Liver (tissue), 9 donors: Measurements from ENCODE around the gene STXBP6. TPM values are rescaled to one million over a fixed set of nuclear protein-coding genes. Genes with fewer than 3 reads are reported as not detected.

Experiments used
- DNase-seq: peaks from one replicate; pipeline ENCODE4 v3.0.0-alpha.2; 2017; ENCODE audit warnings: low spot score
- H3K27ac ChIP-seq, 2 donors: one replicate each; pipeline ENCODE4 v1.7.0; 2013; ENCODE audit warnings: inconsistent platforms in 2 of 2, low read length in 2 of 2, control low read depth in 1 of 2, low read depth in 1 of 2, mild to moderate bottlenecking in 1 of 2
- H3K27me3 ChIP-seq, 4 donors: one replicate each; pipeline versions ENCODE4 v1.6.1 to v1.7.0; 2013; ENCODE audit warnings: low read length in 3 of 4, inconsistent platforms in 1 of 4, mild to moderate bottlenecking in 1 of 4, moderate library complexity in 1 of 4; ENCODE audit not compliant: control insufficient read depth in 4 of 4, insufficient read depth in 4 of 4
- H3K36me3 ChIP-seq, 4 donors: one replicate each; pipeline versions ENCODE4 v1.6.1 to v1.7.0; 2013; ENCODE audit warnings: low read length in 3 of 4, mild to moderate bottlenecking in 3 of 4, low read depth in 1 of 4, moderate library complexity in 1 of 4; ENCODE audit not compliant: control insufficient read depth in 4 of 4, insufficient read depth in 3 of 4
- H3K4me1 ChIP-seq, 4 donors: one replicate each; pipeline versions ENCODE4 v1.6.1 to v1.7.0; 2013; ENCODE audit warnings: low read length in 3 of 4, mild to moderate bottlenecking in 3 of 4, moderate library complexity in 1 of 4; ENCODE audit not compliant: control insufficient read depth in 4 of 4, insufficient read depth in 4 of 4
- H3K4me3 ChIP-seq, 3 donors: one replicate each; pipeline versions ENCODE4 v1.6.1 to v1.7.0; 2013; ENCODE audit warnings: low read length in 3 of 3, control low read depth in 1 of 3, low read depth in 1 of 3, mild to moderate bottlenecking in 1 of 3
- H3K9ac ChIP-seq, 2 donors: one replicate each; pipeline ENCODE4 v1.7.0; 2013; ENCODE audit warnings: low read length in 2 of 2, mild to moderate bottlenecking in 2 of 2, moderate library complexity in 2 of 2, control low read depth in 1 of 2, low read depth in 1 of 2
- H3K9me3 ChIP-seq, 4 donors: one replicate each; pipeline versions ENCODE4 v1.6.1 to v1.7.0; 2013; ENCODE audit warnings: low read length in 3 of 4; ENCODE audit not compliant: control insufficient read depth in 4 of 4
- EGR1 ChIP-seq, 2 donors: IDR thresholded peaks; 2 replicates each; pipeline ENCODE4 v1.6.1; 2016 to 2018; ENCODE audit warnings: antibody characterized with exemption in 2 of 2, low read depth in 2 of 2
- FOXA1 ChIP-seq: IDR thresholded peaks from 2 replicates; pipeline ENCODE4 v1.6.1; 2016; ENCODE audit warnings: antibody characterized with exemption
- FOXA2 ChIP-seq: IDR thresholded peaks from 2 replicates; pipeline ENCODE4 v1.6.1; 2016; ENCODE audit warnings: antibody characterized with exemption
- GABPA ChIP-seq, 2 donors: IDR thresholded peaks in 1 of 2; conservative IDR thresholded peaks in 1 of 2; 2 replicates each; pipeline ENCODE4 v1.6.1; 2016; ENCODE audit warnings: antibody characterized with exemption in 2 of 2, mild to moderate bottlenecking in 1 of 2, moderate library complexity in 1 of 2
- HNF4A ChIP-seq, 2 donors: conservative IDR thresholded peaks; 2 replicates each; pipeline ENCODE4 v1.6.1; 2016; ENCODE audit warnings: antibody characterized with exemption in 2 of 2, mild to moderate bottlenecking in 2 of 2
- HNF4G ChIP-seq: IDR thresholded peaks from 2 replicates; pipeline ENCODE4 v1.6.1; 2016; ENCODE audit warnings: antibody characterized with exemption
- JUND ChIP-seq, 2 donors: IDR thresholded peaks; 2 replicates each; pipeline ENCODE4 v1.6.1; 2016; ENCODE audit warnings: antibody characterized with exemption in 2 of 2
- NR2F2 ChIP-seq: IDR thresholded peaks from 2 replicates; pipeline ENCODE4 v1.6.1; 2016; ENCODE audit warnings: antibody characterized with exemption
- RAD21 ChIP-seq, 2 donors: IDR thresholded peaks; 2 replicates each; pipeline ENCODE4 v1.6.1; 2016; ENCODE audit warnings: antibody characterized with exemption in 2 of 2, mild to moderate bottlenecking in 2 of 2
- RXRA ChIP-seq, 2 donors: IDR thresholded peaks; 2 replicates each; pipeline ENCODE4 v1.6.1; 2017 to 2018; ENCODE audit warnings: antibody characterized with exemption in 2 of 2, mild to moderate bottlenecking in 1 of 2
- SP1 ChIP-seq: IDR thresholded peaks from 2 replicates; pipeline ENCODE4 v1.6.1; 2018; ENCODE audit warnings: antibody characterized with exemption, mild to moderate bottlenecking
- TAF1 ChIP-seq: conservative IDR thresholded peaks from 2 replicates; pipeline ENCODE4 v1.6.1; 2016; ENCODE audit warnings: antibody characterized with exemption, mild to moderate bottlenecking
- WGBS: extraction: QIAGEN DNeasy Blood & Tissue Kit; methylation state at CpG from one replicate; pipeline ENCODE4 v1.1.7; 2013; 5-methylcytosine and 5-hydroxymethylcytosine counted together
- polyA plus RNA-seq, 2 donors: library from polyadenylated mRNA; stranded (reverse) in 1 of 2; unstranded in 1 of 2; fragments of 200-250 nt in 1 of 2; fragments of >200 nt in 1 of 2; fragmentation: Nextera tagmentation in 1 of 2; extraction: Ambion mirVana in 1 of 2; gene quantifications; one replicate each; pipeline versions ENCODE4 v1.2.1 to v1.2.3, GENCODE V29; 2013 to 2015
- total RNA-seq, 2 donors: library from RNA; depleted of rRNA; stranded (reverse); fragments of >200 nt; gene quantifications; one replicate each; pipeline ENCODE4 v1.2.3, GENCODE V29; 2014
- TF ChIP-seq, protein P1 (sequence below): IDR thresholded peaks from 2 replicates; pipeline ENCODE4 v1.6.1; 2016; ENCODE audit warnings: antibody characterized with exemption, mild to moderate bottlenecking
- TF ChIP-seq, protein P2 (sequence below): IDR thresholded peaks from 2 replicates; pipeline ENCODE4 v1.6.1; 2016; ENCODE audit warnings: antibody characterized with exemption
- TF ChIP-seq, protein P3 (sequence below): IDR thresholded peaks from 2 replicates; pipeline ENCODE4 v1.6.1; 2016; ENCODE audit warnings: antibody characterized with exemption
- TF ChIP-seq, protein P4 (sequence below): fragments of 150-350 bp; IDR thresholded peaks from 2 replicates; pipeline ENCODE4 v1.5.1; 2017; ENCODE audit warnings: improper control_type of control experiment, low read depth, low read length; ENCODE audit not compliant: missing input control
- donor health status: healthy.
- donor health status: healthy.
- donor health status: healthy.
- donor health status: healthy.
- donor health status: healthy.

Gene STXBP6
- total and polyA plus RNA-seq, 4 donors: 1.4 to 3.8 (median 1.8) TPM

DNA sequence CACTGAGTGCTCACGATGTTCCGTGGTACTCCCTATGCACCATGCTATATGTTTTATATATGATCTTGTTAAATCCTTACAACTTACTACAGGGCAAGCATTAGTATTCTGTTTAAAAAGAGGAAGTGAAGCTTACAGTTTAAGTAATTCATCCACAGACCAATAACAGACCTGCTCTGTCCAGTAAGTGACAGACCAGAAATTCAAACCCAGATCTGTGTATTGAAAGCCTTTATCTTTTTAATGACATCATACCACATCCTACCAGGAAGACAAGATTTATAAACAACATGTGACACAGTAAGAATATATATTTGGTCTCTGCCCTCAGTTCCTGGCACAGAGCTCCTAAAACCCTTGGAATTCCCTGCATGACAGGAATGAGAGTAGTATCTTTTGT lies 206.5 kb downstream of the STXBP6 start:
- no peak overlapping the region for H3K27ac ChIP-seq
- DNase-seq: no peak
- no peaks in the 10 kb centered on the region for H3K27me3 ChIP-seq
- H3K36me3 ChIP-seq: no peaks in the 10 kb centered on the region
- H3K4me3 ChIP-seq: no peak overlapping the region
- peaks cover 0 to 23% (median 14%) of the 10 kb centered on the region in 4 donors for H3K4me1 ChIP-seq
- no peaks in the 10 kb centered on the region for H3K9me3 ChIP-seq
- no peak overlapping the region for H3K9ac ChIP-seq
- WGBS: 80% methylated on average over 2 of the region's 2 CpGs
- TF ChIP-seq TAF1: no peak
- no peak for TF ChIP-seq RXRA (IDR thresholded peaks at IDR 0.05)
- no peak for TF ChIP-seq SP1
- TF ChIP-seq RAD21 (IDR thresholded peaks at IDR 0.05): no peak
- TF ChIP-seq, protein P1, sequence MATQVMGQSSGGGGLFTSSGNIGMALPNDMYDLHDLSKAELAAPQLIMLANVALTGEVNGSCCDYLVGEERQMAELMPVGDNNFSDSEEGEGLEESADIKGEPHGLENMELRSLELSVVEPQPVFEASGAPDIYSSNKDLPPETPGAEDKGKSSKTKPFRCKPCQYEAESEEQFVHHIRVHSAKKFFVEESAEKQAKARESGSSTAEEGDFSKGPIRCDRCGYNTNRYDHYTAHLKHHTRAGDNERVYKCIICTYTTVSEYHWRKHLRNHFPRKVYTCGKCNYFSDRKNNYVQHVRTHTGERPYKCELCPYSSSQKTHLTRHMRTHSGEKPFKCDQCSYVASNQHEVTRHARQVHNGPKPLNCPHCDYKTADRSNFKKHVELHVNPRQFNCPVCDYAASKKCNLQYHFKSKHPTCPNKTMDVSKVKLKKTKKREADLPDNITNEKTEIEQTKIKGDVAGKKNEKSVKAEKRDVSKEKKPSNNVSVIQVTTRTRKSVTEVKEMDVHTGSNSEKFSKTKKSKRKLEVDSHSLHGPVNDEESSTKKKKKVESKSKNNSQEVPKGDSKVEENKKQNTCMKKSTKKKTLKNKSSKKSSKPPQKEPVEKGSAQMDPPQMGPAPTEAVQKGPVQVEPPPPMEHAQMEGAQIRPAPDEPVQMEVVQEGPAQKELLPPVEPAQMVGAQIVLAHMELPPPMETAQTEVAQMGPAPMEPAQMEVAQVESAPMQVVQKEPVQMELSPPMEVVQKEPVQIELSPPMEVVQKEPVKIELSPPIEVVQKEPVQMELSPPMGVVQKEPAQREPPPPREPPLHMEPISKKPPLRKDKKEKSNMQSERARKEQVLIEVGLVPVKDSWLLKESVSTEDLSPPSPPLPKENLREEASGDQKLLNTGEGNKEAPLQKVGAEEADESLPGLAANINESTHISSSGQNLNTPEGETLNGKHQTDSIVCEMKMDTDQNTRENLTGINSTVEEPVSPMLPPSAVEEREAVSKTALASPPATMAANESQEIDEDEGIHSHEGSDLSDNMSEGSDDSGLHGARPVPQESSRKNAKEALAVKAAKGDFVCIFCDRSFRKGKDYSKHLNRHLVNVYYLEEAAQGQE: no peak
- TF ChIP-seq NR2F2: no peak
- no peak for TF ChIP-seq FOXA2
- no peak for TF ChIP-seq GABPA (IDR thresholded peaks at IDR 0.05 in 1 of 2, conservative IDR thresholded peaks at IDR 0.05 in 1 of 2)
- TF ChIP-seq, protein P2, sequence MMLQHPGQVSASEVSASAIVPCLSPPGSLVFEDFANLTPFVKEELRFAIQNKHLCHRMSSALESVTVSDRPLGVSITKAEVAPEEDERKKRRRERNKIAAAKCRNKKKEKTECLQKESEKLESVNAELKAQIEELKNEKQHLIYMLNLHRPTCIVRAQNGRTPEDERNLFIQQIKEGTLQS: no peak
- TF ChIP-seq, protein P3, sequence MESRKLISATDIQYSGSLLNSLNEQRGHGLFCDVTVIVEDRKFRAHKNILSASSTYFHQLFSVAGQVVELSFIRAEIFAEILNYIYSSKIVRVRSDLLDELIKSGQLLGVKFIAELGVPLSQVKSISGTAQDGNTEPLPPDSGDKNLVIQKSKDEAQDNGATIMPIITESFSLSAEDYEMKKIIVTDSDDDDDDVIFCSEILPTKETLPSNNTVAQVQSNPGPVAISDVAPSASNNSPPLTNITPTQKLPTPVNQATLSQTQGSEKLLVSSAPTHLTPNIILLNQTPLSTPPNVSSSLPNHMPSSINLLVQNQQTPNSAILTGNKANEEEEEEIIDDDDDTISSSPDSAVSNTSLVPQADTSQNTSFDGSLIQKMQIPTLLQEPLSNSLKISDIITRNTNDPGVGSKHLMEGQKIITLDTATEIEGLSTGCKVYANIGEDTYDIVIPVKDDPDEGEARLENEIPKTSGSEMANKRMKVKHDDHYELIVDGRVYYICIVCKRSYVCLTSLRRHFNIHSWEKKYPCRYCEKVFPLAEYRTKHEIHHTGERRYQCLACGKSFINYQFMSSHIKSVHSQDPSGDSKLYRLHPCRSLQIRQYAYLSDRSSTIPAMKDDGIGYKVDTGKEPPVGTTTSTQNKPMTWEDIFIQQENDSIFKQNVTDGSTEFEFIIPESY: no peak

DNA sequence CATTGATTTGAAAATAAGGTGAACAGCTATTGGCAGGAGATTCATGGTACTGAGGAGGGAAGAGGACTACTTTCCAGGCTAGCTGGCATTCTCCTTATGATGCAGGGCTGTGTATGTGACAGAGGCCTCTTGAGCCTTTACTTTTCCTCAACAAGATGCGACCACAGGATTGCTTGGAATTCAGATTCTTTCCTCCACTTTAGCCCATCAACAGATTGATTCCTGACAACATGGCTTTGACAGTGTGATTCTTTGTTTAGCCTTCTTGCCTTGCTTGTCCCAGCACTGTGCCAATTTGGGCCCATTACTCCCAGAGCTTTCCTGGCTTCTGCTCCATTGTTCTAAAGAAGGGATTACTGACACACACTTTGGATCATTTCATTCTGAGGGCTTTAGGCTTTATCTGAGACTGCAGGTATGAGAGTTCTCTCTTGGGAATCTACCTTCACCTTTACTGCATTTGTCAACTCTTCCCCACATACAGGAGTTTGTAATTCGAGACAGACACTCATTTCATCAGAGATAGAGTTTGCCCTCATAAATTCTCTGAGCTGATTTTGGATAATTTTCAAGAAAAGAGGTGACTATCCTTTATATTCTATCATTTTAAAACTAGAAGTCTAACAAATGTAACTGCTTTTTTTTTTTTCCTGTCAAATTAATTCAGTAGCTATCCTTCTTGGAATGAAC lies 209.6 kb downstream of the STXBP6 start:
- Histone ChIP-seq H3K36me3 (no peaks in the 10 kb centered on the region), H3K27ac (peak overlapping the region; percentile 64 to 87), H3K9ac (no peak overlapping the region), H3K27me3 (no peaks in the 10 kb centered on the region), H3K9me3 (no peaks in the 10 kb centered on the region), H3K4me1 (peaks cover 0 to 29% (median 15%) of the 10 kb centered on the region in 4 donors), H3K4me3 (no peak overlapping the region)
- DNase-seq: no peak
- WGBS: 59% methylated on average over 2 of the region's 2 CpGs
- TF ChIP-seq JUND (IDR thresholded peaks at IDR 0.05) (peak in 1 of 2 donors; percentile 38), HNF4G (no peak), FOXA2 (no peak), RAD21 (IDR thresholded peaks at IDR 0.05) (peak in 1 of 2 donors; percentile 32), FOXA1 (no peak), SP1 (peak; percentile 46), RXRA (IDR thresholded peaks at IDR 0.05) (peak; percentile 19 to 43), EGR1 (IDR thresholded peaks at IDR 0.05; ENCODE audit: low read depth in 2 of 2) (no peak), GABPA (IDR thresholded peaks at IDR 0.05 in 1 of 2, conservative IDR thresholded peaks at IDR 0.05 in 1 of 2) (no peak), HNF4A (conservative IDR thresholded peaks at IDR 0.05) (peak; percentile 55 to 61), TAF1 (no peak)
- TF ChIP-seq, protein P3: no peak
- TF ChIP-seq, protein P4, sequence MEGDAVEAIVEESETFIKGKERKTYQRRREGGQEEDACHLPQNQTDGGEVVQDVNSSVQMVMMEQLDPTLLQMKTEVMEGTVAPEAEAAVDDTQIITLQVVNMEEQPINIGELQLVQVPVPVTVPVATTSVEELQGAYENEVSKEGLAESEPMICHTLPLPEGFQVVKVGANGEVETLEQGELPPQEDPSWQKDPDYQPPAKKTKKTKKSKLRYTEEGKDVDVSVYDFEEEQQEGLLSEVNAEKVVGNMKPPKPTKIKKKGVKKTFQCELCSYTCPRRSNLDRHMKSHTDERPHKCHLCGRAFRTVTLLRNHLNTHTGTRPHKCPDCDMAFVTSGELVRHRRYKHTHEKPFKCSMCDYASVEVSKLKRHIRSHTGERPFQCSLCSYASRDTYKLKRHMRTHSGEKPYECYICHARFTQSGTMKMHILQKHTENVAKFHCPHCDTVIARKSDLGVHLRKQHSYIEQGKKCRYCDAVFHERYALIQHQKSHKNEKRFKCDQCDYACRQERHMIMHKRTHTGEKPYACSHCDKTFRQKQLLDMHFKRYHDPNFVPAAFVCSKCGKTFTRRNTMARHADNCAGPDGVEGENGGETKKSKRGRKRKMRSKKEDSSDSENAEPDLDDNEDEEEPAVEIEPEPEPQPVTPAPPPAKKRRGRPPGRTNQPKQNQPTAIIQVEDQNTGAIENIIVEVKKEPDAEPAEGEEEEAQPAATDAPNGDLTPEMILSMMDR: no peak
- TF ChIP-seq, protein P2: no peak
- TF ChIP-seq, protein P1: no peak
